A549 (cell line): ENCODE measurements around the gene SLC25A15.

Source experiments
- ATOH8 ChIP-seq: fragments of 250-450 bp; sonication (Bioruptor Pico); IDR thresholded peaks from 2 replicates; pipeline ENCODE4 v1.5.0; 2020; ENCODE audit warnings: low read depth, mild to moderate bottlenecking, moderate library complexity
- CHD2 ChIP-seq: fragments of 150-350 bp; IDR thresholded peaks from 2 replicates; pipeline ENCODE4 v1.6.1; 2014; ENCODE audit warnings: low read length; ENCODE audit not compliant: partially characterized antibody
- CHD4 ChIP-seq: fragments of 200-600 bp; sonication (generic); IDR thresholded peaks from 2 replicates; pipeline ENCODE4 v1.6.1; 2016; ENCODE audit warnings: antibody characterized with exemption, mild to moderate bottlenecking, borderline replicate concordance
- CTCF ChIP-seq: fragments of >200 bp; sonication (Bioruptor Twin); formaldehyde crosslinking; IDR thresholded peaks from 3 replicates; pipeline ENCODE4 v1.5.1; 2016
- EP300 ChIP-seq, 2 experiments: fragments of >200 bp; sonication (Bioruptor Twin); formaldehyde crosslinking; IDR thresholded peaks; 2 replicates in 1 of 2; 3 replicates in 1 of 2; pipeline ENCODE4 v1.6.1; 2016 to 2017
- HOXA7 ChIP-seq: fragments of 250-450 bp; sonication (Bioruptor Pico); IDR thresholded peaks from 2 replicates; pipeline ENCODE4 v1.5.0; 2020; ENCODE audit warnings: mild to moderate bottlenecking, moderate library complexity
- KDM5A ChIP-seq: fragments of 200-600 bp; sonication (generic); IDR thresholded peaks from 2 replicates; pipeline ENCODE4 v1.6.1; 2016; ENCODE audit warnings: antibody characterized with exemption, mild to moderate bottlenecking
- NR3C1 ChIP-seq: fragments of >200 bp; sonication (Bioruptor Twin); formaldehyde crosslinking; IDR thresholded peaks from 3 replicates; pipeline ENCODE4 v1.6.1; 2017
- POLR2A ChIP-seq: IDR thresholded peaks from 2 replicates; pipeline ENCODE4 v1.6.1; 2012; ENCODE audit warnings: mild to moderate bottlenecking, low read length
- RFX5 ChIP-seq: fragments of 450-650 bp; IDR thresholded peaks from 2 replicates; pipeline ENCODE4 v1.7.1; 2014; ENCODE audit warnings: antibody characterized with exemption, mild to moderate bottlenecking, moderate library complexity
- TP53 ChIP-seq: fragments of 250-450 bp; sonication (Bioruptor Pico); IDR thresholded peaks from 2 replicates; pipeline ENCODE4 v1.5.0; 2021; ENCODE audit warnings: mild to moderate bottlenecking, moderate library complexity
- USF2 ChIP-seq: fragments of 450-650 bp; IDR thresholded peaks from 2 replicates; pipeline ENCODE4 v1.6.1; 2014; ENCODE audit warnings: antibody characterized with exemption

- TF ChIP-seq CTCF: no peak
- no peak for TF ChIP-seq CHD4
- TF ChIP-seq USF2: no peak
- TF ChIP-seq NR3C1: no peak
- no peak for TF ChIP-seq EP300 (IDR thresholded peaks at IDR 0.05)
- TF ChIP-seq TP53 (CRISPR knock-in tag): no peak
- TF ChIP-seq RFX5: no peak
- no peak for TF ChIP-seq ATOH8 (CRISPR knock-in tag)
- TF ChIP-seq POLR2A: no peak
- no peak for TF ChIP-seq KDM5A
- TF ChIP-seq CHD2: no peak
- no peak for TF ChIP-seq HOXA7 (CRISPR knock-in tag)
Observed at GRCh38 chr13:40776232-40776631, 13.2 kb upstream of the SLC25A15 start.
